Natural killer cell (primary cell): ENCODE results near the gene TXNDC9. TPM values are rescaled to one million over a fixed set of nuclear protein-coding genes. Genes with fewer than 3 reads are reported as not detected.

ENCODE experiments used
- ATAC-seq, 3 donors: fragments of 150-1000 bp in 2 of 3; fragments of 200-7000 bp in 1 of 3; cut with Tn5 transposase; 1 replicate in 1 of 3; 2 replicates in 2 of 3; pipeline ENCODE4 v1.10.0; 2021; ENCODE audit warnings: mild to moderate bottlenecking in 2 of 3, moderate library complexity in 2 of 3
- DNase-seq, 2 donors: peaks; one replicate each; pipeline versions ENCODE4 v3.0.0 to v3.0.0-alpha.2; 2013 to 2021; ENCODE audit warnings: mixed read lengths in 1 of 2
- H3K27ac ChIP-seq: one replicate; pipeline ENCODE4 v1.5.1; 2013; ENCODE audit warnings: mild to moderate bottlenecking, low read length
- H3K27me3 ChIP-seq: one replicate; pipeline ENCODE4 v1.6.1; 2013; ENCODE audit warnings: low read length; ENCODE audit not compliant: control insufficient read depth, insufficient read depth
- H3K36me3 ChIP-seq: one replicate; pipeline ENCODE4 v1.6.1; 2013; ENCODE audit warnings: low read length; ENCODE audit not compliant: control insufficient read depth, insufficient read depth
- H3K4me1 ChIP-seq: one replicate; pipeline ENCODE4 v1.6.1; 2013; ENCODE audit warnings: low read length; ENCODE audit not compliant: control insufficient read depth, insufficient read depth
- H3K4me3 ChIP-seq: one replicate; pipeline ENCODE4 v1.5.1; 2013; ENCODE audit warnings: low read length
- H3K9me3 ChIP-seq: one replicate; pipeline ENCODE4 v1.6.1; 2013; ENCODE audit warnings: low read length; ENCODE audit not compliant: control insufficient read depth, insufficient read depth
- H3K27ac Mint-ChIP-seq, 2 donors: one replicate each; pipeline ENCODE4 v1.8.0; 2022; ENCODE audit warnings: mild to moderate bottlenecking in 2 of 2, mixed read lengths in 2 of 2, moderate library complexity in 1 of 2
- H3K27me3 Mint-ChIP-seq, 2 donors: one replicate each; pipeline ENCODE4 v1.8.0; 2022; ENCODE audit warnings: low read depth in 2 of 2, mixed read lengths in 2 of 2
- H3K36me3 Mint-ChIP-seq: one replicate; pipeline ENCODE4 v1.8.0; 2022; ENCODE audit warnings: mixed read lengths
- H3K4me1 Mint-ChIP-seq, 2 donors: one replicate each; pipeline ENCODE4 v1.8.0; 2022; ENCODE audit warnings: mixed read lengths in 2 of 2
- H3K4me3 Mint-ChIP-seq: one replicate; pipeline ENCODE4 v1.8.0; 2022; ENCODE audit warnings: mild to moderate bottlenecking, moderate library complexity, mixed read lengths
- H3K9me3 Mint-ChIP-seq, 2 donors: one replicate each; pipeline ENCODE4 v1.8.0; 2022; ENCODE audit warnings: mixed read lengths in 2 of 2
- CTCF ChIP-seq: fragments of 200-600 bp; IDR thresholded peaks from one replicate; pipeline ENCODE4 v1.8.0; 2022; ENCODE audit warnings: antibody characterized with exemption
- WGBS: methylation state at CpG from one replicate; pipeline ENCODE4 v1.1.7; 2013; ENCODE audit warnings: missing lambda C conversion rate; ENCODE audit not compliant: insufficient coverage; 5-methylcytosine and 5-hydroxymethylcytosine counted together
- intact Hi-C: fragments of 100-400 bp; cut with micrococcal nuclease; formaldehyde crosslinking; loops from one replicate; pipeline ENCODE4 v1.14.2; 2022
- total RNA-seq, 4 donors: library from RNA; stranded (reverse); fragments of 120-200 nt in 1 of 4; gene quantifications; one replicate each; pipeline versions ENCODE4 v1.2.3 to v1.2.4, GENCODE V29; 2013 to 2022

TXNDC9 gene
- total RNA-seq, 3 donors from 2014 or later (not counting 1 experiment from before 2014, with no cell fraction given), result 14.3 to 22.2 (median 18.8) TPM

- 48% methylated on average over 7 of the region's 7 CpGs for WGBS
- H3K4me3 ChIP-seq, result no peak overlapping the region
- Mint-ChIP-seq H3K9me3 (peaks cover 5 to 6% of the 10 kb centered on the region in 2 donors), H3K4me3 (no peak overlapping the region), H3K27ac (no peak overlapping the region), H3K4me1 (no peaks in the 10 kb centered on the region), H3K36me3 (peaks cover 8% of the 10 kb centered on the region), H3K27me3 (peaks cover 0 to 2% of the 10 kb centered on the region in 2 donors)
- H3K36me3 ChIP-seq, result no peaks in the 10 kb centered on the region
- no peak for DNase-seq
- no peaks in the 10 kb centered on the region for H3K27me3 ChIP-seq
- no peak for TF ChIP-seq CTCF
- no peak overlapping the region for H3K27ac ChIP-seq
- no peaks in the 10 kb centered on the region for H3K4me1 ChIP-seq
- no peak for ATAC-seq
- H3K9me3 ChIP-seq, result peaks cover 8% of the 10 kb centered on the region
- intact Hi-C loops, result no loop called here
Measured at GRCh38 chr2:99275882-99276281, 60.3 kb downstream of the TXNDC9 start.

Other genes starting within 250 kb of the TXNDC9 start
- gene C2orf15, start 194.6 kb downstream of the TXNDC9 start, total RNA-seq, result 1 to 10 TPM; 1.3 to 2.6 (median 1.9) TPM
- 10 to 100 TPM in 2 of 3 donors, 1 to 10 TPM in 1; 8.4 to 16.0 (median 11.5) TPM for gene TSGA10, start 181.4 kb downstream of the TXNDC9 start, total RNA-seq
- 10 to 100 TPM; 12.0 to 21.4 (median 17.3) TPM for gene LIPT1, start 181.4 kb downstream of the TXNDC9 start, total RNA-seq
- gene MITD1, start 155.3 kb downstream of the TXNDC9 start, total RNA-seq, result 10 to 100 TPM; 22.9 to 33.6 (median 26.7) TPM
- gene MRPL30, start 155.1 kb downstream of the TXNDC9 start, total RNA-seq, result 10 to 100 TPM; 16.0 to 18.6 (median 16.9) TPM
- gene LYG2, start 80.7 kb downstream of the TXNDC9 start, total RNA-seq, result not detected
- 1 to 10 TPM; 2.6 to 4.1 (median 4.0) TPM for gene LYG1, start 35.1 kb downstream of the TXNDC9 start, total RNA-seq
- 10 to 100 TPM; 33.5 to 40.6 (median 40.3) TPM for gene EIF5B, start 1.1 kb upstream of the TXNDC9 start, total RNA-seq
- 10 to 100 TPM; 34.7 to 49.1 (median 38.5) TPM for gene REV1, start 153.7 kb upstream of the TXNDC9 start, total RNA-seq